Body of pancreas (tissue), 4 donors: ENCODE measurements around the gene RIC3. TPM values are rescaled to one million over a fixed set of nuclear protein-coding genes. Genes with fewer than 3 reads are reported as not detected.
A peak's percentile ranks its signal among the peaks of the same experiment; 100 is the strongest.

Experiments used
- ATAC-seq: fragments of 150-250 bp; one replicate; pipeline ENCODE4 v1.9.1; 2016
- DNase-seq, 4 donors: peaks; one replicate each; pipeline ENCODE4 v3.0.0-alpha.2; 2019
- H3K27ac ChIP-seq, 4 donors: fragments of 200-600 bp; sonication (generic); 1 replicate in 3 of 4; 2 replicates in 1 of 4; pipeline versions ENCODE4 v1.5.1 to v1.6.1; 2016 to 2019; ENCODE audit warnings: mild to moderate bottlenecking in 1 of 4, mixed read lengths in 1 of 4, moderate library complexity in 1 of 4
- H3K27me3 ChIP-seq, 2 donors: fragments of 200-600 bp; sonication (generic); one replicate each; pipeline ENCODE4 v1.6.0; 2016; ENCODE audit warnings: mild to moderate bottlenecking in 1 of 2
- H3K36me3 ChIP-seq, 2 donors: fragments of 200-600 bp; sonication (generic); replicated peaks in 1 of 2; 2 replicates each; pipeline ENCODE4 v1.5.1; 2016; ENCODE audit warnings: low read depth in 2 of 2; ENCODE audit not compliant: insufficient read depth in 1 of 2
- H3K4me1 ChIP-seq: fragments of 200-600 bp; sonication (generic); one replicate; pipeline ENCODE4 v1.6.0; 2016
- H3K4me3 ChIP-seq, 2 donors: fragments of 200-600 bp; sonication (generic); 1 replicate in 1 of 2; 2 replicates in 1 of 2; pipeline ENCODE4 v1.5.1; 2016 to 2019
- H3K9me3 ChIP-seq, 3 donors: fragments of 200-600 bp; sonication (generic); 1 replicate in 2 of 3; 2 replicates in 1 of 3; pipeline ENCODE4 v1.5.1; 2016
- POLR2A ChIP-seq, 3 donors: fragments of 450-650 bp; IDR thresholded peaks; one replicate each; pipeline ENCODE4 v1.6.1; 2016; ENCODE audit warnings: antibody characterized with exemption in 3 of 3, mild to moderate bottlenecking in 2 of 3
- WGBS, 2 donors: methylation state at CpG; one replicate each; pipeline ENCODE4 v1.1.5; 2017; 5-methylcytosine and 5-hydroxymethylcytosine counted together
- intact Hi-C: fragments of 100-400 bp; cut with DNase I; formaldehyde crosslinking; loops from one replicate; pipeline ENCODE4 v1.15.1; 2023
- total RNA-seq, 2 donors: library from RNA; depleted of rRNA; stranded (reverse); fragments of >200 nt; gene quantifications; one replicate each; pipeline ENCODE4 v1.1.0, GENCODE V29; 2016
- TF ChIP-seq, protein P1 (sequence below), 7 experiments: fragments of 450-650 bp in 4 of 7; fragments of 200-600 bp in 3 of 7; sonication (generic) in 3 of 7; IDR thresholded peaks; one replicate each; pipeline ENCODE4 v1.5.1; 2016 to 2019; ENCODE audit warnings: antibody characterized with exemption in 7 of 7

Gene RIC3
- total RNA-seq, 2 donors from 2014 or later = 40.0 to 44.5 TPM

GRCh38 chr11:8060801-8061554 lies 107.8 kb downstream of the RIC3 start:
- no peaks in the 10 kb centered on the region for H3K9me3 ChIP-seq
- DNase-seq (peak in 1 of 4 donors; percentile 24), ATAC-seq (peak; percentile 26)
- no peak overlapping the region for H3K4me3 ChIP-seq
- H3K27ac ChIP-seq = no peak overlapping the region
- H3K27me3 ChIP-seq = no peaks in the 10 kb centered on the region
- intact Hi-C loops = no loop called here
- H3K36me3 ChIP-seq = no peaks in the 10 kb centered on the region
- 85% methylated on average over 12 of the region's 12 CpGs for WGBS, 2 donors
- no peaks in the 10 kb centered on the region for H3K4me1 ChIP-seq
- no peak for TF ChIP-seq POLR2A (IDR thresholded peaks at IDR 0.05)
- TF ChIP-seq, protein P1, sequence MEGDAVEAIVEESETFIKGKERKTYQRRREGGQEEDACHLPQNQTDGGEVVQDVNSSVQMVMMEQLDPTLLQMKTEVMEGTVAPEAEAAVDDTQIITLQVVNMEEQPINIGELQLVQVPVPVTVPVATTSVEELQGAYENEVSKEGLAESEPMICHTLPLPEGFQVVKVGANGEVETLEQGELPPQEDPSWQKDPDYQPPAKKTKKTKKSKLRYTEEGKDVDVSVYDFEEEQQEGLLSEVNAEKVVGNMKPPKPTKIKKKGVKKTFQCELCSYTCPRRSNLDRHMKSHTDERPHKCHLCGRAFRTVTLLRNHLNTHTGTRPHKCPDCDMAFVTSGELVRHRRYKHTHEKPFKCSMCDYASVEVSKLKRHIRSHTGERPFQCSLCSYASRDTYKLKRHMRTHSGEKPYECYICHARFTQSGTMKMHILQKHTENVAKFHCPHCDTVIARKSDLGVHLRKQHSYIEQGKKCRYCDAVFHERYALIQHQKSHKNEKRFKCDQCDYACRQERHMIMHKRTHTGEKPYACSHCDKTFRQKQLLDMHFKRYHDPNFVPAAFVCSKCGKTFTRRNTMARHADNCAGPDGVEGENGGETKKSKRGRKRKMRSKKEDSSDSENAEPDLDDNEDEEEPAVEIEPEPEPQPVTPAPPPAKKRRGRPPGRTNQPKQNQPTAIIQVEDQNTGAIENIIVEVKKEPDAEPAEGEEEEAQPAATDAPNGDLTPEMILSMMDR (IDR thresholded peaks at IDR 0.05) = no peak

GRCh38 chr11:8060146-8060719 lies 108.6 kb downstream of the RIC3 start:
- 72 to 77% methylated on average over 2 to 3 of the region's 3 CpGs for WGBS, 2 donors
- intact Hi-C loops = no loop called here
- TF ChIP-seq, protein P1 (IDR thresholded peaks at IDR 0.05) = no peak
- no peak for TF ChIP-seq POLR2A (IDR thresholded peaks at IDR 0.05)
- no peak for ATAC-seq
- H3K27ac ChIP-seq = no peak overlapping the region
- H3K36me3 ChIP-seq = no peaks in the 10 kb centered on the region
- H3K4me3 ChIP-seq = no peak overlapping the region
- H3K4me1 ChIP-seq = no peaks in the 10 kb centered on the region
- DNase-seq = no peak
- H3K27me3 ChIP-seq = no peaks in the 10 kb centered on the region
- no peaks in the 10 kb centered on the region for H3K9me3 ChIP-seq

DNA sequence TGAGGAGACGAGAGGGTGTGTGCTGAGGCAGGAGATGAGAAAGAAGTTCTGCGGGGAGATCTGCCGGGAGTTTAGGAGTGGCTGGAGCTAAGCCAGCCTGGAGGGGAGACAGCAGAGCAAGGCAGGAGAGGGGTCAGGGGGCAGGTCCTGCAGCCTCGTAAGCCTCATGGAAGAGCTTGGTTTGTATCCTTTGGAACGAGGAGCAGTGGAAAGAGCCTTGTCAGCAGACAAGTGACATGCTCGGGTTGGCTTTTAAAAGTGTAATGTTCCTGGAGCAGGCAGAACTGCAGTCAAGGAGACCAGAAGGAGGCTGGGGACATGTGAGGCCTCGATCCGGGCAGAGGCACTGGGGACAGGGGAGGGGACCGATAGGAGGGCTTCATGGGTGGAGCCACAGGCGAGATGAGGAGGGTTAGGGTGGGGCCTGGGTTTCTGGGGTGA lies 109.2 kb downstream of the RIC3 start:
- H3K27me3 ChIP-seq = no peaks in the 10 kb centered on the region
- TF ChIP-seq, protein P1 (IDR thresholded peaks at IDR 0.05) = no peak
- no peak for TF ChIP-seq POLR2A (IDR thresholded peaks at IDR 0.05)
- no peak for DNase-seq
- whole genome bisulfite sequencing, 2 donors = 40 to 58% methylated on average over 10 of the region's 10 CpGs
- ATAC-seq = no peak
- intact Hi-C loops = no loop called here
- no peaks in the 10 kb centered on the region for H3K9me3 ChIP-seq
- H3K27ac ChIP-seq = no peak overlapping the region
- no peaks in the 10 kb centered on the region for H3K4me1 ChIP-seq
- no peak overlapping the region for H3K4me3 ChIP-seq
- no peaks in the 10 kb centered on the region for H3K36me3 ChIP-seq

GRCh38 chr11:8059030-8059429 lies 109.8 kb downstream of the RIC3 start:
- Histone ChIP-seq H3K27ac (no peak overlapping the region), H3K27me3 (no peaks in the 10 kb centered on the region), H3K4me1 (no peaks in the 10 kb centered on the region), H3K9me3 (no peaks in the 10 kb centered on the region), H3K36me3 (no peaks in the 10 kb centered on the region), H3K4me3 (no peak overlapping the region)
- intact Hi-C loops = no loop called here
- TF ChIP-seq, protein P1 (IDR thresholded peaks at IDR 0.05) = no peak
- TF ChIP-seq POLR2A (IDR thresholded peaks at IDR 0.05) = no peak
- DNase-seq = no peak
- 67 to 77% methylated on average over 8 of the region's 8 CpGs for WGBS, 2 donors
- ATAC-seq = no peak
